Stimulated activated CD4-positive, alpha-beta T cell treated with anti-CD3 and anti-CD28 coated beads, Interleukin-4, amount 100 ng/mL, for 1 hour (primary cell): ENCODE data around the gene NKX2-2.
"Not testable (repeated sequence)": the region's sequence is repeated elsewhere in the genome, so short reads cannot be mapped to it uniquely, and the experiment has no call there.

ENCODE experiments used
- DNase-seq: peaks from one replicate; pipeline ENCODE4 v3.0.0-alpha.2; 2020

The NKX2-2 gene

GRCh38 chr20:21508230-21509078 lies 5.4 kb downstream of the NKX2-2 start:
- DNase-seq, result no peak

DNA sequence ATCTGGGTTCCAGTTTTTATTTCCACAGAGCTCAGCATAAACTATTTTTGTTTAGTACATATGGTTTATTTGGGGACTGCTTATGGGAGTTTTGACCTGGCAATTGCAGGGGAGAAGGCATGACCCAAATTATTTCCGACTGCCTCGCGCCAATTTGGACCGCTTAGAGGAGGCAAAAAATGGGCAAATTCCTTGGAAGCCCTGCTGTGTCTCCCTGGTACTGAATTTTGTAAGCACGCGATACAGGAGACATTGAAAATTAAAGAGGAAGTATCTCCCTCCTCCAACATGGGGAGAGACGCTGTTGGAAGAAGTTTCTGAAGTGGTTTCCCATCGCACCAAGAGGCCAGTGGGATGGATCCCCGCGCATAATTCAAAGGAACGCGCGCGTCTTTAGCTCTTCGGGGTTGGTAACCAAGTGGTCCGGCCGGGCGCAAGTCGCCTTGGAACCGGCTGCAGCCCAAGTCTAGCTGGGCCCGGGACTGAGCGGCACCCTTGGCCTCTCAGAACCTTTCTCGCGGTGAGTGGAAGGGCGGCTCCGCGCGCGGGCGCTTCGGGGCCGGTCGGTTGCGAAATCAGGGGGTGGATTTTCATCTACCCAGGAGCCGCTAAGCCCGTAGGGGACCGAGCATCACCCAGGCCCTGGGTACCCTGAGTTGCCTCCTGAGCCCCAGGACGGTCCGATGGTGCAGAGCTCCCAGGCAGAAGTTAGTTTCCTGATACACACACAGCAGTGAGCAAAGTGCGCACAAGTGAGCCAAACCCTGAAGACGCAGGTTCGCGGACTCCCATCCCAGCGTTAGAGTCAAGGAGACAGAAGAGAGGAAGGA lies 6.2 kb downstream of the NKX2-2 start:
- no peak for DNase-seq

GRCh38 chr20:21505810-21506530 lies 7.9 kb downstream of the NKX2-2 start:
- peak; percentile 79 for DNase-seq

GRCh38 chr20:21505161-21505809 lies 8.6 kb downstream of the NKX2-2 start:
- peak; percentile 86 for DNase-seq

- DNase-seq, result no peak
These were observed 9.5 kb downstream of the NKX2-2 start for GRCh38 chr20:21504323-21504722.

DNA sequence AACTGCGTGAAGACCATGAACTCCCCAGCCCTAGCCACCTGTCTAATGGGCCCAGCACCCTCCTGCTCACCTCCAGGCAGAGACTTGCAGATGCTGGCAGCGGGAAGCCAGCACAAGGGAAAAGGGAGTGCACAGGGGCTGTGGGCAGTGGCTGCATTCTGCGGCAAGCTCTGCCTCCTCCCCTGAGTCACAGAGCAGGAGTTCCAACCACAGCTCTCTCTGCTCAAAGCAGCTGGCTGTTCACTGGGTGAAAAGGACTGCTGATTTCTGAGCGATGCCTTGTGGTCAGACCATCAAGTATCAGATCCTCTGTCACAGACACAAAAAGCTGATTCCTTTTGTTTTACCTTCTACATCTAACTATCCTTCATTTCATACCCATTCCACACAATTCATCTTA lies 10.5 kb downstream of the NKX2-2 start:
- DNase-seq, result no peak

DNA sequence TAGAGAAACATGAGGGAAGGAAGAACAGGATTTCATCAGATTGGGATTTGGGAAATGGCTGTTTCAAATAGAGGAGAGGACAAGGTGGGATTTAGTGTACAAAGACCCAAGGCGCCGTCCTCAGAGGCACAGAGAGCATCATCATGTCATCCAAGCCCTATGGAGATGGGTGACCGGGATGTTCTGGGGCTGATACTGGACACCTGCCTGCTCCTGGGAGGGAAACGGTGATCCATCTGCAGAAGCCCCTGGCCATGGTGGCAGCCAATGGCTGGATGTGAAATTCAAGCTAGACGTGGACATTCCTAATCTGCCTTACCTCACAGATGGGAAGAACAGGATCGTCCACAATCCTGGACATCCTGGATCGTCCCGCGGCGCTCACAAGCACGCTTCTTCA lies 12.7 kb downstream of the NKX2-2 start:
- no peak for DNase-seq

GRCh38 chr20:21500599-21500998 lies 13.3 kb downstream of the NKX2-2 start:
- no peak for DNase-seq

GRCh38 chr20:21499641-21500040 lies 14.2 kb downstream of the NKX2-2 start:
- DNase-seq, result no peak

DNA sequence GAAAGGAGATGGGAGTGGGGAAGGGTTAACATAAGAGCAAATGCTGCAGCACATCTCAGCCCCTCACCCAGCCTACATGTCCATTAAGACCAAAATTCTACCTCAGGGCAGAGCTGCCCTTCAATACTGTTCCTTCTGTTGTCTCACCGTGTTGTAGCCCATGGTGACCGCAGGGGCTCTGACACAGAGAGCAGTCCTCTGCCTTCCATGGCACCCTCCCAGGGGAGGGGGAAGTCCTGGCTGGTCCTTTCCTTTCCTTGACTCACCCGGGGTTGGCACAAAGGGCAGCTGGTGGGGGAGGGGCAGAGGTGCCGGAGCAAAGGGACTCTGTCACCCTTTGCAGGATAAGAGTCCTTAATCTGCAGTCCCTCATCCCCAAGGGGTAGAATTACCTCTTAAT lies 15.2 kb downstream of the NKX2-2 start:
- DNase-seq, result no peak

GRCh38 chr20:21498195-21498594 lies 15.7 kb downstream of the NKX2-2 start:
- no peak for DNase-seq

DNA sequence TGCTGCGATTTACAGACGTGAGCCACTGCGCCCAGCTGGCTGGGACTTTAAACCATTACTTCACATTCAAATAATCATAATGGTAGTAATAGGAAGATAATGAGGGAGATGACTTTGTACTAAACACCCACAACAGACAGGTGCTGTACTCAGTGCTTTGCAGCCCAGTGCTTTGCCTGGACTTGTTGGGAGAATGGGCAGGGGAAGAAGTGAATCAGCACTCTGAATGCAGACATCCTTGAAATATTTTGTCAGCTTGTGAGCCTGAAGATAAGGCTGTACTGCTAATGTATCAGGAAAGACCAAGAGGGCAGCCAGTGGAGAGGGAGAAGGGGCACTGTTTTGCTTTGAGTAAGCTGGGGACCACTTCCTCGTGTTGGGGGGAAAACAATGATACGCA lies 17.4 kb downstream of the NKX2-2 start:
- no peak for DNase-seq

DNA sequence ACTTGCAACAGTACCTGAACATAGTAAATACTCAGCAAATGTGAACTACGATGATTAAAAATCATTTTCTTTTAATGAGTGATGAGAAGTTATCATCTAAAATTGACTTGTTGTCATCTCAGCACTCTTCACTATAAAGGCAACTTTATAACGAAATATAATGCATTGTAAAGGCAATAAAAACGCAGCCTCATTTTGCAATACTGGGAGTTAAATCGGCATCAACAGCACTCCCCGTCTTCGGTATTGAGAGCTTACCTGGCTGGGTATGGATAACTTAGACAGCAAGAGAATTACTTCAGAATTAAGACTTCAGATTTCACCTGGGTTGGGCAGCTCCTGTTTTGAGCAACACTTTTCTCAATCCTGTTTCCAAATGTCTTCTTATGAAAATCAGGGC lies 20.8 kb downstream of the NKX2-2 start:
- no peak for DNase-seq

GRCh38 chr20:21490105-21490504 lies 23.8 kb downstream of the NKX2-2 start:
- DNase-seq, result no peak

DNA sequence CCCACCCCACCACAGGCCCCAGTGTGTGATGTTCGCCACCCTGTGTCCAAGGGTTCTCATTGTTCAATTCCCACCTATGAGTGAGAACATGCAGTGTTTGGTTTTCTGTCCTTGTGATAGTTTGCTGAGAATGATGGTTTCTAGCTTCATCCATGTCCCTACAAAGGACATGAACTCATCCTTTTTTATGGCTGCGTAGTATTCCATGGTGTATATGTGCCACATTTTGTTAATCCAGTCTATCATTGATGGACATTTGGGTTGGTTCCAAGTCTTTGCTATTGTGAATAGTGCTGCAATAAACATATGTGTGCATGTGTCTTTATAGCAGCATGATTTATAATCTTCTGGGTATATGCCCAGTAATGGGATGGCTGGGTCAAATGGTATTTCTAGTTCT lies 33.7 kb downstream of the NKX2-2 start:
- not testable (repeated sequence) for DNase-seq

GRCh38 chr20:21465799-21466198 lies 48.1 kb downstream of the NKX2-2 start:
- DNase-seq, result no peak

DNA sequence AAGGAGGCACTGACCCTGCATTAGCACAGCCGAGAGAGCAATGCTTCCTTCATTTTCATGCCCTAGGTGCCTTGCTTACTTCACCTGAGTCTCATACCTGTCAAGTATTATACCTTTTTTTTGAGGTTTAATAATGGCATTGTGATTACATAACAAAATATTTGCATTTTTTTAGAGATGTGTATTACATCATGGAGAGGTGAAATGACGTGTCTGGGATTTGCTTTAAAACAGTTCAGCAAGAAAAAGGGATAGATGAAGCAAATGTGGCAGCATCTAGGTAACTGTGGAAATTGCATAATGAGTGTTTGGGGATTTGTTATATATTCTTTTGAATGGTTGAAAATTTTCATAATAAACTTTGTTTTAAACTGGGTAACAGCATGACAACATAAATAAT lies 48.9 kb downstream of the NKX2-2 start:
- no peak for DNase-seq
